HEK293 (cell line): ENCODE data around the gene TCF7L2.

Source experiments
- CTCF ChIA-PET: fragments of 350-600 bp; formaldehyde crosslinking; extraction: SDS; loops from one replicate; lab custom pipeline; 2021; ENCODE audit warnings: antibody characterized with exemption; lab: Yijun Ruan, JAX
- POLR2A ChIA-PET: fragments of 300-600 bp; formaldehyde crosslinking; extraction: SDS; loops from one replicate; lab custom pipeline; 2020; ENCODE audit warnings: antibody characterized with exemption, inconsistent platforms; lab: Yijun Ruan, JAX
- H3K27ac ChIP-seq: fragments of 200-500 bp; sonication (Bioruptor generic); 2 replicates; pipeline ENCODE4 v1.5.1; 2014; ENCODE audit warnings: low read depth, low read length, control low read depth, inconsistent platforms; ENCODE audit errors: extremely low read depth
- H3K36me3 ChIP-seq, 2 experiments: fragments of 200-500 bp in 1 of 2; sonication (Bioruptor generic) in 1 of 2; 1 replicate in 1 of 2; 2 replicates in 1 of 2; pipeline ENCODE4 v1.5.1; 2014 to 2017; ENCODE audit warnings: inconsistent platforms in 2 of 2, low read length in 2 of 2; ENCODE audit not compliant: control insufficient read depth in 2 of 2, insufficient read depth in 1 of 2
- H3K4me1 ChIP-seq: fragments of 200-500 bp; sonication (Bioruptor generic); 2 replicates; pipeline ENCODE4 v1.5.1; 2014; ENCODE audit warnings: mild to moderate bottlenecking, low read length, inconsistent platforms; ENCODE audit not compliant: control insufficient read depth, insufficient read depth
- H3K4me3 ChIP-seq: 2 replicates; pipeline ENCODE4 v1.5.1; 2011; ENCODE audit warnings: low read depth, mild to moderate bottlenecking, control low read depth, low read length, moderate library complexity
- H3K9me3 ChIP-seq: fragments of 200-500 bp; sonication (Bioruptor generic); 2 replicates; pipeline ENCODE4 v1.5.1; 2014; ENCODE audit warnings: low read depth, low read length, inconsistent platforms; ENCODE audit not compliant: control insufficient read depth, insufficient read depth
- FEZF1 ChIP-seq: fragments of 450-650 bp; formaldehyde crosslinking; IDR thresholded peaks from 2 replicates; pipeline ENCODE4 v1.5.1; 2016; ENCODE audit warnings: missing biosample characterization, missing genetic modification characterization
- GLIS1 ChIP-seq: fragments of 450-650 bp; formaldehyde crosslinking; IDR thresholded peaks from 2 replicates; pipeline ENCODE4 v1.5.1; 2016; ENCODE audit warnings: missing biosample characterization, missing genetic modification characterization
- KLF1 ChIP-seq: fragments of 450-650 bp; formaldehyde crosslinking; IDR thresholded peaks from 2 replicates; pipeline ENCODE4 v1.5.1; 2016; ENCODE audit warnings: missing biosample characterization, missing genetic modification characterization
- PRDM2 ChIP-seq: fragments of 450-650 bp; formaldehyde crosslinking; IDR thresholded peaks from 2 replicates; pipeline ENCODE4 v1.5.1; 2016; ENCODE audit warnings: missing biosample characterization, missing genetic modification characterization, borderline replicate concordance
- SETDB1 ChIP-seq: IDR thresholded peaks from one replicate; pipeline ENCODE4 v1.6.1; 2017; ENCODE audit warnings: mild to moderate bottlenecking, low read length, moderate library complexity, mixed read lengths; ENCODE audit not compliant: insufficient read length
- SP7 ChIP-seq: fragments of 450-650 bp; formaldehyde crosslinking; IDR thresholded peaks from 2 replicates; pipeline ENCODE4 v1.5.1; 2016; ENCODE audit warnings: missing biosample characterization, missing genetic modification characterization
- ZNF114 ChIP-seq: fragments of 450-650 bp; formaldehyde crosslinking; IDR thresholded peaks from 2 replicates; pipeline ENCODE4 v1.5.0; 2017; ENCODE audit warnings: missing biosample characterization, missing genetic modification characterization
- ZNF132 ChIP-seq: fragments of 450-650 bp; formaldehyde crosslinking; IDR thresholded peaks from 2 replicates; pipeline ENCODE4 v1.5.1; 2017; ENCODE audit warnings: missing biosample characterization, missing genetic modification characterization, borderline replicate concordance
- ZNF175 ChIP-seq: fragments of 450-650 bp; formaldehyde crosslinking; IDR thresholded peaks from 2 replicates; pipeline ENCODE4 v1.5.1; 2016; ENCODE audit warnings: missing biosample characterization, missing genetic modification characterization
- ZNF2 ChIP-seq: fragments of 450-650 bp; formaldehyde crosslinking; IDR thresholded peaks from 2 replicates; pipeline ENCODE4 v1.5.1; 2016; ENCODE audit warnings: missing biosample characterization, missing genetic modification characterization
- ZNF274 ChIP-seq, 2 experiments: fragments of 200-500 bp in 1 of 2; fragments of 450-650 bp in 1 of 2; sonication (Bioruptor generic) in 1 of 2; formaldehyde crosslinking in 1 of 2; IDR thresholded peaks; 2 replicates each; pipeline versions ENCODE4 v1.5.1 to v1.6.1; 2014 to 2016; ENCODE audit warnings: borderline replicate concordance in 1 of 2, inconsistent platforms in 1 of 2, low read length in 1 of 2, missing biosample characterization in 1 of 2, missing genetic modification characterization in 1 of 2
- ZNF404 ChIP-seq: fragments of 450-650 bp; formaldehyde crosslinking; IDR thresholded peaks from 2 replicates; pipeline ENCODE4 v1.5.1; 2017; ENCODE audit warnings: missing biosample characterization, missing genetic modification characterization
- ZNF596 ChIP-seq: fragments of 450-650 bp; IDR thresholded peaks from 2 replicates; pipeline ENCODE4 v1.5.0; 2018; ENCODE audit warnings: missing biosample characterization, mild to moderate bottlenecking, missing genetic modification characterization, moderate library complexity
- ZNF626 ChIP-seq: fragments of 450-650 bp; sonication (Bioruptor Pico); formaldehyde crosslinking; IDR thresholded peaks from 2 replicates; pipeline ENCODE4 v1.5.1; 2018; ENCODE audit warnings: missing biosample characterization, missing genetic modification characterization, inconsistent platforms
- ZNF660 ChIP-seq: fragments of 450-650 bp; IDR thresholded peaks from 2 replicates; pipeline ENCODE4 v1.5.1; 2018; ENCODE audit warnings: missing biosample characterization, mild to moderate bottlenecking, missing genetic modification characterization
- ZNF843 ChIP-seq: fragments of 450-650 bp; formaldehyde crosslinking; IDR thresholded peaks from 2 replicates; pipeline ENCODE4 v1.5.1; 2016; ENCODE audit warnings: missing biosample characterization, missing genetic modification characterization
- TF ChIP-seq, protein P1 (sequence below): fragments of 450-650 bp; formaldehyde crosslinking; IDR thresholded peaks from 2 replicates; pipeline ENCODE4 v1.5.1; 2016; ENCODE audit warnings: missing biosample characterization, missing genetic modification characterization
- TF ChIP-seq, protein P2 (sequence below): fragments of 450-650 bp; formaldehyde crosslinking; IDR thresholded peaks from 2 replicates; pipeline ENCODE4 v1.5.1; 2016; ENCODE audit warnings: missing biosample characterization, missing genetic modification characterization
- TF ChIP-seq, protein P3 (sequence below): fragments of 450-650 bp; formaldehyde crosslinking; IDR thresholded peaks from 2 replicates; pipeline ENCODE4 v1.5.1; 2016; ENCODE audit warnings: missing biosample characterization, missing genetic modification characterization
- TF ChIP-seq, protein P4 (sequence below): fragments of 450-650 bp; formaldehyde crosslinking; IDR thresholded peaks from 2 replicates; pipeline ENCODE4; 2016; ENCODE audit warnings: missing biosample characterization, missing genetic modification characterization

The TCF7L2 gene

GRCh38 chr10:113071446-113071845 lies 121.4 kb downstream of the TCF7L2 start:
- no peak overlapping the region for H3K27ac ChIP-seq
- H3K9me3 ChIP-seq, result no peaks in the 10 kb centered on the region
- no peaks in the 10 kb centered on the region; a peak in 1 of 3 replicates for H3K36me3 ChIP-seq
- ChIA-PET CTCF (interaction anchor here (2.0 kb wide), 1 partner anchor 11 kb away, joined by 5 read pairs; no protein-coding TSS in a partner anchor), POLR2A (no interaction called here)
- TF ChIP-seq, protein P1, sequence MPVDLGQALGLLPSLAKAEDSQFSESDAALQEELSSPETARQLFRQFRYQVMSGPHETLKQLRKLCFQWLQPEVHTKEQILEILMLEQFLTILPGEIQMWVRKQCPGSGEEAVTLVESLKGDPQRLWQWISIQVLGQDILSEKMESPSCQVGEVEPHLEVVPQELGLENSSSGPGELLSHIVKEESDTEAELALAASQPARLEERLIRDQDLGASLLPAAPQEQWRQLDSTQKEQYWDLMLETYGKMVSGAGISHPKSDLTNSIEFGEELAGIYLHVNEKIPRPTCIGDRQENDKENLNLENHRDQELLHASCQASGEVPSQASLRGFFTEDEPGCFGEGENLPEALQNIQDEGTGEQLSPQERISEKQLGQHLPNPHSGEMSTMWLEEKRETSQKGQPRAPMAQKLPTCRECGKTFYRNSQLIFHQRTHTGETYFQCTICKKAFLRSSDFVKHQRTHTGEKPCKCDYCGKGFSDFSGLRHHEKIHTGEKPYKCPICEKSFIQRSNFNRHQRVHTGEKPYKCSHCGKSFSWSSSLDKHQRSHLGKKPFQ (tag by site-specific recombination), result peak; percentile 72
- TF ChIP-seq, protein P2, sequence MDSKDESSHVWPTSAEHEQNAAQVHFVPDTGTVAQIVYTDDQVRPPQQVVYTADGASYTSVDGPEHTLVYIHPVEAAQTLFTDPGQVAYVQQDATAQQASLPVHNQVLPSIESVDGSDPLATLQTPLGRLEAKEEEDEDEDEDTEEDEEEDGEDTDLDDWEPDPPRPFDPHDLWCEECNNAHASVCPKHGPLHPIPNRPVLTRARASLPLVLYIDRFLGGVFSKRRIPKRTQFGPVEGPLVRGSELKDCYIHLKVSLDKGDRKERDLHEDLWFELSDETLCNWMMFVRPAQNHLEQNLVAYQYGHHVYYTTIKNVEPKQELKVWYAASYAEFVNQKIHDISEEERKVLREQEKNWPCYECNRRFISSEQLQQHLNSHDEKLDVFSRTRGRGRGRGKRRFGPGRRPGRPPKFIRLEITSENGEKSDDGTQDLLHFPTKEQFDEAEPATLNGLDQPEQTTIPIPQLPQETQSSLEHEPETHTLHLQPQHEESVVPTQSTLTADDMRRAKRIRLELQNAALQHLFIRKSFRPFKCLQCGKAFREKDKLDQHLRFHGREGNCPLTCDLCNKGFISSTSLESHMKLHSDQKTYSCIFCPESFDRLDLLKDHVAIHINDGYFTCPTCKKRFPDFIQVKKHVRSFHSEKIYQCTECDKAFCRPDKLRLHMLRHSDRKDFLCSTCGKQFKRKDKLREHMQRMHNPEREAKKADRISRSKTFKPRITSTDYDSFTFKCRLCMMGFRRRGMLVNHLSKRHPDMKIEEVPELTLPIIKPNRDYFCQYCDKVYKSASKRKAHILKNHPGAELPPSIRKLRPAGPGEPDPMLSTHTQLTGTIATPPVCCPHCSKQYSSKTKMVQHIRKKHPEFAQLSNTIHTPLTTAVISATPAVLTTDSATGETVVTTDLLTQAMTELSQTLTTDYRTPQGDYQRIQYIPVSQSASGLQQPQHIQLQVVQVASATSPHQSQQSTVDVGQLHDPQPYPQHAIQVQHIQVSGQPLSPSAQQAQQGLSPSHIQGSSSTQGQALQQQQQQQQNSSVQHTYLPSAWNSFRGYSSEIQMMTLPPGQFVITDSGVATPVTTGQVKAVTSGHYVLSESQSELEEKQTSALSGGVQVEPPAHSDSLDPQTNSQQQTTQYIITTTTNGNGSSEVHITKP (tag by site-specific recombination), result peak; percentile 73
- TF ChIP-seq, protein P3, sequence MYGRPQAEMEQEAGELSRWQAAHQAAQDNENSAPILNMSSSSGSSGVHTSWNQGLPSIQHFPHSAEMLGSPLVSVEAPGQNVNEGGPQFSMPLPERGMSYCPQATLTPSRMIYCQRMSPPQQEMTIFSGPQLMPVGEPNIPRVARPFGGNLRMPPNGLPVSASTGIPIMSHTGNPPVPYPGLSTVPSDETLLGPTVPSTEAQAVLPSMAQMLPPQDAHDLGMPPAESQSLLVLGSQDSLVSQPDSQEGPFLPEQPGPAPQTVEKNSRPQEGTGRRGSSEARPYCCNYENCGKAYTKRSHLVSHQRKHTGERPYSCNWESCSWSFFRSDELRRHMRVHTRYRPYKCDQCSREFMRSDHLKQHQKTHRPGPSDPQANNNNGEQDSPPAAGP, result no peak
- H3K4me1 ChIP-seq, result peaks cover 7% of the 10 kb centered on the region
- H3K4me3 ChIP-seq, result no peak overlapping the region

- Histone ChIP-seq H3K27ac (peak overlapping the region; percentile 60; the same call in 1 of the 2 replicates), H3K36me3 (no peaks in the 10 kb centered on the region; a peak in 1 of 3 replicates), H3K4me3 (no peak overlapping the region), H3K4me1 (peaks cover 7% of the 10 kb centered on the region), H3K9me3 (no peaks in the 10 kb centered on the region)
- ChIA-PET POLR2A (interaction anchor here (0.7 to 2.0 kb wide), 7 partner anchors 14 to 264 kb away, joined by 3 to 6 read pairs (median 5); no protein-coding TSS in a partner anchor), CTCF (interaction anchor here (0.5 to 1.1 kb wide), 9 partner anchors 19 to 509 kb away, joined by 3 to 5 read pairs (median 3); no protein-coding TSS in a partner anchor)
- TF ChIP-seq ZNF404 (tag by site-specific recombination) (no peak), PRDM2 (no peak), ZNF626 (tag by site-specific recombination) (no peak), ZNF596 (tag by site-specific recombination) (no peak), ZNF132 (tag by site-specific recombination) (no peak), ZNF660 (peak; percentile 59; the same call in 1 of the 2 replicates), ZNF175 (no peak), GLIS1 (no peak), ZNF843 (tag by site-specific recombination) (no peak), ZNF2 (tag by site-specific recombination) (0 out of 2 replicates have a peak, but pooled peaks have one; percentile 26), KLF1 (tag by site-specific recombination) (peak; percentile 75), ZNF274 (IDR thresholded peaks at IDR 0.05; ENCODE audit: low read length) (no peak), ZNF274 (tag by site-specific recombination; IDR thresholded peaks at IDR 0.05; ENCODE audit: borderline replicate concordance) (no peak), SP7 (tag by site-specific recombination) (peak; percentile 73), SETDB1 (peak; percentile 29), FEZF1 (tag by site-specific recombination) (no peak), ZNF114 (tag by site-specific recombination) (no peak)
- TF ChIP-seq, protein P4, sequence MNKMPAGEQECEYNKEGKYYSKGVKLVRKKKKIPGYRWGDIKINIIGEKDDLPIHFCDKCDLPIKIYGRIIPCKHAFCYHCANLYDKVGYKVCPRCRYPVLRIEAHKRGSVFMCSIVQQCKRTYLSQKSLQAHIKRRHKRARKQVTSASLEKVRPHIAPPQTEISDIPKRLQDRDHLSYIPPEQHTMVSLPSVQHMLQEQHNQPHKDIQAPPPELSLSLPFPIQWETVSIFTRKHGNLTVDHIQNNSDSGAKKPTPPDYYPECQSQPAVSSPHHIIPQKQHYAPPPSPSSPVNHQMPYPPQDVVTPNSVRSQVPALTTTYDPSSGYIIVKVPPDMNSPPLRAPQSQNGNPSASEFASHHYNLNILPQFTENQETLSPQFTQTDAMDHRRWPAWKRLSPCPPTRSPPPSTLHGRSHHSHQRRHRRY (tag by site-specific recombination), result no peak
Observed at GRCh38 chr10:113073549-113074189, 123.6 kb downstream of the TCF7L2 start.
